ENCODE data around the gene ALS2CL. TPM values are rescaled to one million over a fixed set of nuclear protein-coding genes. Genes with fewer than 3 reads are reported as not detected.

ALS2CL gene
- total and polyA plus RNA-seq, 2 experiments from 2014 or later = 2.0 to 3.1 TPM

GRCh38 chr3:46678280-46678679 is 15.2 kb downstream of the ALS2CL start:
- H3K36me3 ChIP-seq (ENCODE audit: low read depth) = no peaks in the 10 kb centered on the region
- no peaks in the 10 kb centered on the region for H3K4me1 ChIP-seq (ENCODE audit: insufficient read depth)
- WGBS, 2 experiments (ENCODE audit: low coverage in 1 of 2, low lambda C conversion rate in 2 of 2, missing lambda C conversion rate in 2 of 2) = 73 to 83% methylated on average over 4 to 6 of the region's 6 CpGs
- 0 out of 2 replicates have a peak, but pooled peaks cover 3% of the 10 kb centered on the region for H3F3A ChIP-seq (ENCODE audit: insufficient read depth)
- no peak overlapping the region for H2AFZ ChIP-seq
- no peak overlapping the region for H3K27ac ChIP-seq
- no peak overlapping the region for H3K9ac ChIP-seq
- no peaks in the 10 kb centered on the region for H4K20me1 ChIP-seq (ENCODE audit: insufficient read depth)
- H3K79me2 ChIP-seq (ENCODE audit: insufficient read depth) = no peaks in the 10 kb centered on the region
- no peak for DNase-seq
- no peak overlapping the region for H3K4me3 ChIP-seq
- no peaks in the 10 kb centered on the region for H3K27me3 ChIP-seq (replicated peaks; ENCODE audit: insufficient read depth)
- no peaks in the 10 kb centered on the region for H3K9me2 ChIP-seq (ENCODE audit: insufficient read depth)
- H3K4me2 ChIP-seq (ENCODE audit: unreplicated experiment) = no peak overlapping the region
- in situ Hi-C loops (cut with MboI) = no loop called here
- H3K9me3 ChIP-seq (ENCODE audit: low read depth) = no peaks in the 10 kb centered on the region
- TF ChIP-seq EZH2 (IDR thresholded peaks at IDR 0.05; ENCODE audit: insufficient read depth, poor library complexity, severe bottlenecking) (no peak), EZH2phosphoT487 (IDR thresholded peaks at IDR 0.05; ENCODE audit: insufficient read depth, low read depth) (no peak)

- Histone ChIP-seq H3K36me3 (ENCODE audit: low read depth) (no peaks in the 10 kb centered on the region), H3K79me2 (ENCODE audit: insufficient read depth) (no peaks in the 10 kb centered on the region), H3K27ac (no peak overlapping the region), H3K27me3 (replicated peaks; ENCODE audit: insufficient read depth) (no peaks in the 10 kb centered on the region), H3F3A (ENCODE audit: insufficient read depth) (0 out of 2 replicates have a peak, but pooled peaks cover 3% of the 10 kb centered on the region), H2AFZ (no peak overlapping the region), H3K4me1 (ENCODE audit: insufficient read depth) (no peaks in the 10 kb centered on the region), H3K9me3 (ENCODE audit: low read depth) (no peaks in the 10 kb centered on the region), H3K4me2 (ENCODE audit: unreplicated experiment) (no peak overlapping the region), H3K9me2 (ENCODE audit: insufficient read depth) (no peaks in the 10 kb centered on the region), H3K9ac (no peak overlapping the region), H3K4me3 (no peak overlapping the region), H4K20me1 (ENCODE audit: insufficient read depth) (no peaks in the 10 kb centered on the region)
- DNase-seq = peak; percentile 40
- in situ Hi-C loops (cut with MboI) = no loop called here
- 58 to 67% methylated on average over 6 of the region's 6 CpGs for WGBS, 2 experiments (ENCODE audit: low coverage in 1 of 2, low lambda C conversion rate in 2 of 2, missing lambda C conversion rate in 2 of 2)
- TF ChIP-seq EZH2phosphoT487 (IDR thresholded peaks at IDR 0.05; ENCODE audit: insufficient read depth, low read depth) = no peak
- no peak for TF ChIP-seq EZH2 (IDR thresholded peaks at IDR 0.05; ENCODE audit: insufficient read depth, poor library complexity, severe bottlenecking)
Measured at GRCh38 chr3:46677411-46677726, 16.1 kb downstream of the ALS2CL start.

- no peaks in the 10 kb centered on the region for H4K20me1 ChIP-seq (ENCODE audit: insufficient read depth)
- H3K9me3 ChIP-seq (ENCODE audit: low read depth) = no peaks in the 10 kb centered on the region
- no peaks in the 10 kb centered on the region for H3K27me3 ChIP-seq (replicated peaks; ENCODE audit: insufficient read depth)
- TF ChIP-seq EZH2phosphoT487 (IDR thresholded peaks at IDR 0.05; ENCODE audit: insufficient read depth, low read depth) (no peak), EZH2 (IDR thresholded peaks at IDR 0.05; ENCODE audit: insufficient read depth, poor library complexity, severe bottlenecking) (no peak)
- no peaks in the 10 kb centered on the region for H3K36me3 ChIP-seq (ENCODE audit: low read depth)
- H3K79me2 ChIP-seq (ENCODE audit: insufficient read depth) = no peaks in the 10 kb centered on the region
- no peaks in the 10 kb centered on the region for H3K9me2 ChIP-seq (ENCODE audit: insufficient read depth)
- DNase-seq = no peak
- in situ Hi-C loops (cut with MboI) = no loop called here
- no peak overlapping the region for H3K9ac ChIP-seq
- no peak overlapping the region for H3K4me3 ChIP-seq
- H3K4me1 ChIP-seq (ENCODE audit: insufficient read depth) = no peaks in the 10 kb centered on the region
- H3F3A ChIP-seq (ENCODE audit: insufficient read depth) = 0 out of 2 replicates have a peak, but pooled peaks cover 3% of the 10 kb centered on the region
- 88 to 91% methylated on average over 16 of the region's 16 CpGs for WGBS, 2 experiments (ENCODE audit: low coverage in 1 of 2, low lambda C conversion rate in 2 of 2, missing lambda C conversion rate in 2 of 2)
- no peak overlapping the region for H3K4me2 ChIP-seq (ENCODE audit: unreplicated experiment)
- H2AFZ ChIP-seq = no peak overlapping the region
- no peak overlapping the region for H3K27ac ChIP-seq
Measured at GRCh38 chr3:46676601-46677410, 16.7 kb downstream of the ALS2CL start.

DNA sequence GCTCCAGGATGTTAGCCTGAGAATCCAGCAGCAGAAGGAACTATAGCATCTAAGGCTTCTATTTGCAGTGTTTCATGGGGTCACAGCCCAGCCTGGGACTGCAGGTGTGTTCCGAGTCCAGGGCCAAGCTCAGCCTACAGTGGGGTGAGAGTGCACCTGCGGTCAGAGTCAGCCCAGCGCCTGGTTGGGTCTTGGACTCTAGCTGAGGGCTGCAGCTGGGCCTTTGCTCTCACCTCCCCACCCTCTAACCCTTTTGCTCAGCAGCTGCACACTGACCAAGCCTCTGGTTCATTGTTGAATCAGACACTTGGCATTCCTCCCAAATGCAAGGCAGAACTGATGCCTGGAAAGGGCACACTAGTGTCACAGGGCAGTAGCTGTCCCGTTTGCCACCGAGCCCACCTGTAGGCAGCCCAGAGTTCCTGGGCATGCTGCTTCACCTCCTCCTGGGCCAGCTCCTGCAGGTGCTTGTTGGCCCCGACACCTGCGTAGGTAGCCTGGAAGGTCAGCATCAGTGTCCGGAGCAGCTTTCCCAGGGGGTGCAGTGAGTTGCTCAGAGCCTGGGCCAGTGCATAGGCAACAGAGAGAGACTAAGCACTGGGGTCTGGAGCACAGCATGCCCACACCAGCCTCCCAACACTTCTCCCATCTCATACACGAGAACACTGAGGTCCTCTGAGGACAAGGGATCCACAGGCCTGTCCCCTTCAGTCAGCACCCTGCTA is 17.5 kb downstream of the ALS2CL start:
- H3K9ac ChIP-seq = no peak overlapping the region
- 0 out of 2 replicates have a peak, but pooled peaks cover 3% of the 10 kb centered on the region for H3F3A ChIP-seq (ENCODE audit: insufficient read depth)
- no peak for TF ChIP-seq EZH2 (IDR thresholded peaks at IDR 0.05; ENCODE audit: insufficient read depth, poor library complexity, severe bottlenecking)
- TF ChIP-seq EZH2phosphoT487 (IDR thresholded peaks at IDR 0.05; ENCODE audit: insufficient read depth, low read depth) = no peak
- 64 to 75% methylated on average over 9 of the region's 9 CpGs for WGBS, 2 experiments (ENCODE audit: low coverage in 1 of 2, low lambda C conversion rate in 2 of 2, missing lambda C conversion rate in 2 of 2)
- no peaks in the 10 kb centered on the region for H4K20me1 ChIP-seq (ENCODE audit: insufficient read depth)
- H3K4me2 ChIP-seq (ENCODE audit: unreplicated experiment) = no peak overlapping the region
- no peaks in the 10 kb centered on the region for H3K27me3 ChIP-seq (replicated peaks; ENCODE audit: insufficient read depth)
- DNase-seq = peak; percentile 72
- H3K79me2 ChIP-seq (ENCODE audit: insufficient read depth) = no peaks in the 10 kb centered on the region
- H3K36me3 ChIP-seq (ENCODE audit: low read depth) = no peaks in the 10 kb centered on the region
- H3K27ac ChIP-seq = no peak overlapping the region
- no peak overlapping the region for H2AFZ ChIP-seq
- H3K4me1 ChIP-seq (ENCODE audit: insufficient read depth) = no peaks in the 10 kb centered on the region
- H3K4me3 ChIP-seq = no peak overlapping the region
- H3K9me3 ChIP-seq (ENCODE audit: low read depth) = no peaks in the 10 kb centered on the region
- no peaks in the 10 kb centered on the region for H3K9me2 ChIP-seq (ENCODE audit: insufficient read depth)
- in situ Hi-C loops (cut with MboI) = no loop called here

All from GM23248 (cell line).